ENCODE data around the gene IQGAP2.

- TF ChIP-seq CTCF (conservative IDR thresholded peaks at IDR 0.05; ENCODE audit: low read depth, low read length) = no peak
- no peak for TF ChIP-seq EZH2 (IDR thresholded peaks at IDR 0.05; ENCODE audit: low read length, unreplicated experiment)
- TF ChIP-seq EZH2phosphoT487 (IDR thresholded peaks at IDR 0.05; ENCODE audit: borderline replicate concordance, low read length) = no peak
Observed at GRCh38 chr5:76622973-76623596, 220.0 kb downstream of the IQGAP2 start, which contains the start of gene F2RL2.

Data from PC-3 (cell line).